Neural cell (in vitro differentiated cells): Measurements from ENCODE around the gene ATAD2B.

Source experiments
- CTCF ChIP-seq: fragments of 450-650 bp; IDR thresholded peaks from 2 replicates; pipeline ENCODE4 v1.5.1; 2014; ENCODE audit warnings: antibody characterized with exemption, mild to moderate bottlenecking, moderate library complexity; ENCODE audit not compliant: poor library complexity, severe bottlenecking
- EP300 ChIP-seq: fragments of 450-650 bp; conservative IDR thresholded peaks from 2 replicates; pipeline ENCODE4 v1.6.1; 2014; ENCODE audit warnings: antibody characterized with exemption, mild to moderate bottlenecking, moderate library complexity; ENCODE audit not compliant: poor library complexity, severe bottlenecking
- EZH2 ChIP-seq: fragments of 200-600, 300-800 bp; shearing (Covaris generic), sonication (generic); IDR thresholded peaks from 2 replicates; pipeline ENCODE4 v1.6.1; 2014; ENCODE audit warnings: antibody characterized with exemption, low read length, borderline replicate concordance, mild to moderate bottlenecking; ENCODE audit not compliant: insufficient read depth, poor library complexity, severe bottlenecking

GRCh38 chr2:23698721-23699579 lies 228.0 kb downstream of the ATAD2B start:
- TF ChIP-seq EP300: peak; percentile 84
- peak; percentile 41 for TF ChIP-seq CTCF
- TF ChIP-seq EZH2: no peak
